ENCODE data around the gene PDHB. TPM values are rescaled to one million over a fixed set of nuclear protein-coding genes. Genes with fewer than 3 reads are reported as not detected.

PDHB gene
- total and polyA plus RNA-seq, 3 donors from 2014 or later, result 94.0 to 126 (median 98.0) TPM

DNA sequence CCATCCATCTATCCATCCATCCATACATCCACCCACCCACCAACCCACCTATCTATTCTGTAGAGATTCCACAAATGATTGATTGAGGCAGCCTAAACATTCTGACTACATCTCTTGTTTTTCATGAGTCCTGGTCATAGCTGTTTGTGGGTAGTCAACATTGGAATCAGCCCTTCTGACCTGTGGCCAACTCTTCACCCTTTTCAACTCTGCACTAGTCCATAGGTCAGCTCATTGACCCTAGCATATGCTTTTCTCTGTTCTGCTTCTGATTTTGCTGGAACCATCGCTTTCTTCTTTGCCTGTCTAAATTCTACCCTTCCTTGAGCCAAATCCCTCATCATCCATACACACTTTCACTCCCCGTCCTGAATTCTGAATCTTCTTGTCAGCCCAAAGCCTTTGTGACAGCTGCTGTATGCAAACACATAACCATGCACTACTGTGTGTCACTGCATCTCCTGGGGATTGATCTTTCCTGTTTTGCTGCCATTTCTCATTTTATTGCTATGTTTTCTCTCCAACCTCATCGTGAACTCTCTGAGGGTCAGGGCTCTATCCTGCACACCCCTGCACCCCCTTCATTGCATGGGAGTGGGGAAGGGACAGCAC lies 41.4 kb upstream of the PDHB start:
- no peaks in the 10 kb centered on the region for H3K27me3 ChIP-seq
- 80 to 89% methylated on average over 3 of the region's 3 CpGs for WGBS, 2 donors
- intact Hi-C loops (cut with DNase I; ENCODE audit: low total_unique reads), result no loop called here
- no peak for TF ChIP-seq POLR2A (IDR thresholded peaks at IDR 0.05)
- TF ChIP-seq, protein P1, sequence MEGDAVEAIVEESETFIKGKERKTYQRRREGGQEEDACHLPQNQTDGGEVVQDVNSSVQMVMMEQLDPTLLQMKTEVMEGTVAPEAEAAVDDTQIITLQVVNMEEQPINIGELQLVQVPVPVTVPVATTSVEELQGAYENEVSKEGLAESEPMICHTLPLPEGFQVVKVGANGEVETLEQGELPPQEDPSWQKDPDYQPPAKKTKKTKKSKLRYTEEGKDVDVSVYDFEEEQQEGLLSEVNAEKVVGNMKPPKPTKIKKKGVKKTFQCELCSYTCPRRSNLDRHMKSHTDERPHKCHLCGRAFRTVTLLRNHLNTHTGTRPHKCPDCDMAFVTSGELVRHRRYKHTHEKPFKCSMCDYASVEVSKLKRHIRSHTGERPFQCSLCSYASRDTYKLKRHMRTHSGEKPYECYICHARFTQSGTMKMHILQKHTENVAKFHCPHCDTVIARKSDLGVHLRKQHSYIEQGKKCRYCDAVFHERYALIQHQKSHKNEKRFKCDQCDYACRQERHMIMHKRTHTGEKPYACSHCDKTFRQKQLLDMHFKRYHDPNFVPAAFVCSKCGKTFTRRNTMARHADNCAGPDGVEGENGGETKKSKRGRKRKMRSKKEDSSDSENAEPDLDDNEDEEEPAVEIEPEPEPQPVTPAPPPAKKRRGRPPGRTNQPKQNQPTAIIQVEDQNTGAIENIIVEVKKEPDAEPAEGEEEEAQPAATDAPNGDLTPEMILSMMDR (IDR thresholded peaks at IDR 0.05), result no peak
- no peak overlapping the region for H3K4me3 ChIP-seq
- DNase-seq, result no peak
- H3K27ac ChIP-seq, result no peak overlapping the region
- no peaks in the 10 kb centered on the region for H3K9me3 ChIP-seq
- H3K4me1 ChIP-seq, result no peaks in the 10 kb centered on the region
- no peaks in the 10 kb centered on the region for H3K36me3 ChIP-seq (ENCODE audit: low read depth, missing control alignments)

DNA sequence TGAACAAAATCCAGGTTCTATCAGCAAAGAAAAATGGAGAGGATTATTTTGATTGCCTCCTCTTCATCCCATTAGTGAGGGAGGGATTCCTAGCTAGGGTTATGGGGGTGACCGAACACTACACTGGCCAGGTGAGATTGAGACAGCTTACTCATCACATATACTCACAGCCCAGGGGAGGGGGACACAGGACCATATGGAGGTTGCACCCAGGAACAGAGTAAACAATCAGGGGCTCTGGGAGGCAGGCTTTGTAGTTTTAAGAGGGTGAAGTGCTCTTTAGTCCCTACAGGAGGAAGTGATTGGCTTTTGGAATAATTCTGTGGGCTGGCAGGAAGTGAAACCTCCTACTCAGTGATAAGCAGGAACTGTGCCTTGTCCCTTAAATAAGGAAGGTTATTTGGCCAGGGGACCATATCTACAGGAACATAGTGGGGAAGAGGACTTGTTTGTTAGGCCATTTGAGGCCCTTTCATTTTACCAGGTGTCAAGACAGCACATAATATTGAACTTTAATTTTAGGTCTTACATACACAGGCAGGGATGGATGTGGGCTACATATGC lies 40.8 kb upstream of the PDHB start:
- Histone ChIP-seq H3K4me1 (no peaks in the 10 kb centered on the region), H3K27me3 (no peaks in the 10 kb centered on the region), H3K4me3 (no peak overlapping the region), H3K9me3 (no peaks in the 10 kb centered on the region), H3K36me3 (ENCODE audit: low read depth, missing control alignments) (no peaks in the 10 kb centered on the region), H3K27ac (no peak overlapping the region)
- TF ChIP-seq, protein P1 (IDR thresholded peaks at IDR 0.05), result no peak
- no peak for TF ChIP-seq POLR2A (IDR thresholded peaks at IDR 0.05)
- no peak for DNase-seq
- intact Hi-C loops (cut with DNase I; ENCODE audit: low total_unique reads), result no loop called here
- WGBS, 2 donors, result 87 to 100% methylated on average over 1 of the region's 1 CpG

DNA sequence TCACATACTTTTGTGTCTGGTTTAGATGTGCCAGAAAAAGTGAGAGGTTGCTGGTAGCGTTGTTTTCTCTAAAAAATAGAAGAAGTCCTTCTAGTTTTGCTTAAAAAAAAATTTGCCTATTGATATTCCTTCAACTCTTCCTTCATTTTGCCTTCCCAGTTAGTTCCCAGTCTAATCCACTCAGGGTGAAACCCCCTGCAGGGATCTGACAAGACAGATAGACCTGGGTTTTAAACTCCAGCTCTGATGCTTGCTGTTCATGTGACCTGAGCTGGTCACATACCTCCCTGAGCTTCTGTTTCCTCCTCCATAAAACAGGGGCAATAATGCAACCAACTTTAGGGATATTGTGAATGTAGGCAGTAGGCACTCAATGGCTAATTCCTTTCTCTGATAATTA lies 39.6 kb upstream of the PDHB start:
- no peak for DNase-seq
- no peaks in the 10 kb centered on the region for H3K4me1 ChIP-seq
- H3K27me3 ChIP-seq, result no peaks in the 10 kb centered on the region
- no peak overlapping the region for H3K4me3 ChIP-seq
- H3K27ac ChIP-seq, result no peak overlapping the region
- intact Hi-C loops (cut with DNase I; ENCODE audit: low total_unique reads), result no loop called here
- H3K36me3 ChIP-seq (ENCODE audit: low read depth, missing control alignments), result no peaks in the 10 kb centered on the region
- WGBS, 2 donors, result 94 to 97% methylated on average over 1 of the region's 1 CpG
- TF ChIP-seq, protein P1 (IDR thresholded peaks at IDR 0.05), result no peak
- no peak for TF ChIP-seq POLR2A (IDR thresholded peaks at IDR 0.05)
- H3K9me3 ChIP-seq, result no peaks in the 10 kb centered on the region

DNA sequence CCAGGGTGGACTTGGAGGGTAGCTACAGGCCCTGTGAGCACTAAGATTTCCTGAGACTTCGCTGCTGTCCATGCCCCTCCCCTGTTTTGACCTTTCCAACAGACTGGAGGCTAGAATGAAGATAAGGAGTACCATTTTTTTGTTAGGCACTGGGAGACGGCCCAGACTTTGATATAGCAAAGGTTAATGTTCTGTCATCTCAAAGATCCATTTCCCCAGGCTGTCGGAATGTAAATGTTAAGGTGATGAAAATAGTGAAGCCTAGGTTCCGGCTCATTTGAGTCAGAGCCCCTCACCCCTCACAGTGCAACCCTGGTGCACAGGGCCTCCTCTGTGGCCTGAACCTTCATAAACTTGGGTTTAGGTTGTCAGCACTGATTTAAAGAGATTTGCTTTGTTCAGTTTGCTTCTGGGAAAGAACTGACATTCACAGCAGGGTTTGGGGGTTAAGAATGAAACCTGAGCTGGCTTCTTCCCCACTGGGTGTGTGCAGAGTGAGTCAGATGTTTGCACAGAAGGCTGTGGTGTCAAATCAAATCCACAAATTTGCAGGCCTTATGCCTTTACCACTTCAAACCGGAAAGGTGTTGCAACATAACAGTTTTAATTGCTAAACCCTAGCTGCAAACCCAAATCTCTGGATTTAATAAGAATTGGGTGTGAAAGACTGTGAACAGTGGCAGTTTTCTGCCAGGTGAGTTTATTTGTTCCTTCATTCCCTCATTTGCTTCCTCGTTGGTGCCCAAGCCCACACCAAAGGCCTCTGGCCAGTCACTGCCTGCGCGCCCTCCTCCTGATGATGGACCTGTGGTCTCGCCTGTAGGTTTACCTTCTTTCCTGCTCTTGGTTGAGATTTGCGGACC lies 37.6 kb upstream of the PDHB start:
- DNase-seq, result no peak
- Histone ChIP-seq H3K27ac (no peak overlapping the region), H3K4me1 (no peaks in the 10 kb centered on the region), H3K36me3 (ENCODE audit: low read depth, missing control alignments) (no peaks in the 10 kb centered on the region), H3K27me3 (no peaks in the 10 kb centered on the region), H3K9me3 (no peaks in the 10 kb centered on the region), H3K4me3 (no peak overlapping the region)
- intact Hi-C loops (cut with DNase I; ENCODE audit: low total_unique reads), result no loop called here
- 77 to 83% methylated on average over 10 of the region's 10 CpGs for WGBS, 2 donors
- no peak for TF ChIP-seq POLR2A (IDR thresholded peaks at IDR 0.05)
- TF ChIP-seq, protein P1 (IDR thresholded peaks at IDR 0.05), result no peak

All from testis (tissue), 3 donors.